ENCODE results near the gene PSME1. TPM values are rescaled to one million over a fixed set of nuclear protein-coding genes. Genes with fewer than 3 reads are reported as not detected.

The PSME1 gene
- total and polyA plus RNA-seq, 2 of the 4 experiments (the other 2 are of a cell fraction), result 42.8 to 106 TPM

DNA sequence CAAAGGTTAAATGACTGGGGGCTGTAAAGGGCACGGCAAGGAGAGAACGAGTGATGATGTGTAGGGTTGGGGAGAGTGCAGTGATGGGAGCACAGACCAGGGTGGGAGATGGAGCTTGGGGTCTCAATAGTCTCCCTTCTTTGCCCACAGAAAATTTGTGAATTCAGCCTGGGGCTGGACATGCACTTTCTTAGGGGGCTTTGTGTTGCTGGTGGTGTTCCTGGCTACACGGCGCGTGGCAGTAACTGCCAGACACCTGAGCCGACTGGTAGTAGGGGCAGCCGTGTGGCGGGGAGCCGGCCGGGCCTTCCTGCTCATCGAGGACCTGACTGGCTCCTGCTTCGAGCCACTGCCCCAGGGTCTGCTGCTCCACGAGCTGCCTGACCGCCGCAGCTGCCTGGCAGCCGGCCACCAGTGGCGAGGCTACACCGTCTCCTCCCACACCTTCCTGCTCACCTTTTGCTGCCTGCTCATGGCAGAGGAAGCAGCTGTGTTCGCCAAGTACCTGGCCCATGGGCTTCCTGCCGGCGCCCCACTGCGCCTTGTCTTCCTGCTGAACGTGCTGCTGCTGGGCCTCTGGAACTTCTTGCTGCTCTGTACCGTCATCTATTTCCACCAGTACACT, 3.8 kb upstream of the PSME1 start:
- Histone ChIP-seq H3K23ac (ENCODE audit: low read depth, low read length) (no peak overlapping the region), H3K36me3 (ENCODE audit: control insufficient read depth, insufficient read depth, low read length) (no peaks in the 10 kb centered on the region), H3K79me1 (ENCODE audit: low read depth in 1 of 2, low read length in 2 of 2) (peaks cover 4 to 10% of the 10 kb centered on the region in 2 experiments; a peak in 3 of 4 replicates), H2BK5ac (ENCODE audit: low read depth, low read length, poor library complexity, severe bottlenecking) (no peak overlapping the region), H2AFZ (replicated peaks; ENCODE audit: low read length, poor library complexity) (no peak overlapping the region), H3K9me1 (ENCODE audit: insufficient read depth, low read length) (peaks cover 5% of the 10 kb centered on the region), H2AK5ac (ENCODE audit: low read depth, low read length) (no peak overlapping the region), H4K8ac (ENCODE audit: low read depth in 2 of 2, low read length in 2 of 2) (no peak overlapping the region), H2BK120ac (ENCODE audit: low read depth, low read length) (no peak overlapping the region), H3K9me3 (ENCODE audit: control insufficient read depth, insufficient read depth, low read length) (no peaks in the 10 kb centered on the region), H4K20me1 (ENCODE audit: insufficient read depth, low read length) (0 out of 2 replicates have a peak, but pooled peaks cover 5% of the 10 kb centered on the region), H4K91ac (ENCODE audit: insufficient read depth, low read depth, low read length) (no peak overlapping the region), H3K4me3 (ENCODE audit: insufficient read depth, low read depth, low read length) (no peak overlapping the region), H3K4ac (ENCODE audit: low read depth, low read length) (no peak overlapping the region), H4K5ac (ENCODE audit: low read depth, low read length) (no peak overlapping the region), H3K18ac (ENCODE audit: low read depth, low read length) (no peak overlapping the region), H3K9ac (ENCODE audit: low read depth, low read length) (no peak overlapping the region), H3K14ac (replicated peaks; ENCODE audit: low read depth, low read length) (no peak overlapping the region), H2AK9ac (replicated peaks; ENCODE audit: low read depth, low read length, poor library complexity) (no peak overlapping the region), H3K27me3 (ENCODE audit: control insufficient read depth, insufficient read depth, low read length) (no peaks in the 10 kb centered on the region), H2BK15ac (ENCODE audit: low read depth, low read length) (no peak overlapping the region), H3K4me2 (ENCODE audit: low read depth, low read length) (no peak overlapping the region), H3K27ac (ENCODE audit: insufficient read depth, low read length) (no peak overlapping the region), H2BK20ac (ENCODE audit: low read depth, low read length) (no peak overlapping the region), H3K56ac (ENCODE audit: extremely low read depth, insufficient read depth, low read length) (no peak overlapping the region), H3K4me1 (ENCODE audit: control insufficient read depth, insufficient read depth, low read length) (peaks cover 8% of the 10 kb centered on the region; the same call in 1 of the 2 replicates)
- TF ChIP-seq, protein P1, sequence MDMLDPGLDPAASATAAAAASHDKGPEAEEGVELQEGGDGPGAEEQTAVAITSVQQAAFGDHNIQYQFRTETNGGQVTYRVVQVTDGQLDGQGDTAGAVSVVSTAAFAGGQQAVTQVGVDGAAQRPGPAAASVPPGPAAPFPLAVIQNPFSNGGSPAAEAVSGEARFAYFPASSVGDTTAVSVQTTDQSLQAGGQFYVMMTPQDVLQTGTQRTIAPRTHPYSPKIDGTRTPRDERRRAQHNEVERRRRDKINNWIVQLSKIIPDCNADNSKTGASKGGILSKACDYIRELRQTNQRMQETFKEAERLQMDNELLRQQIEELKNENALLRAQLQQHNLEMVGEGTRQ (IDR thresholded peaks at IDR 0.05; ENCODE audit: low read depth, low read length), result no peak
- TF ChIP-seq RAD21 (IDR thresholded peaks at IDR 0.05; ENCODE audit: low read length), result no peak
- no peak for TF ChIP-seq MXI1 (IDR thresholded peaks at IDR 0.05; ENCODE audit: borderline replicate concordance, low read depth, low read length)
- no peak for TF ChIP-seq SMC3 (IDR thresholded peaks at IDR 0.05; ENCODE audit: low read depth, low read length)
- TF ChIP-seq POLR2A (IDR thresholded peaks at IDR 0.05; ENCODE audit: low read depth, low read length), result no peak
- TF ChIP-seq, protein P2, sequence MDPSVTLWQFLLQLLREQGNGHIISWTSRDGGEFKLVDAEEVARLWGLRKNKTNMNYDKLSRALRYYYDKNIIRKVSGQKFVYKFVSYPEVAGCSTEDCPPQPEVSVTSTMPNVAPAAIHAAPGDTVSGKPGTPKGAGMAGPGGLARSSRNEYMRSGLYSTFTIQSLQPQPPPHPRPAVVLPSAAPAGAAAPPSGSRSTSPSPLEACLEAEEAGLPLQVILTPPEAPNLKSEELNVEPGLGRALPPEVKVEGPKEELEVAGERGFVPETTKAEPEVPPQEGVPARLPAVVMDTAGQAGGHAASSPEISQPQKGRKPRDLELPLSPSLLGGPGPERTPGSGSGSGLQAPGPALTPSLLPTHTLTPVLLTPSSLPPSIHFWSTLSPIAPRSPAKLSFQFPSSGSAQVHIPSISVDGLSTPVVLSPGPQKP (IDR thresholded peaks at IDR 0.05; ENCODE audit: borderline replicate concordance, low read depth, low read length), result no peak
- TF ChIP-seq BHLHE40 (IDR thresholded peaks at IDR 0.05; ENCODE audit: low read depth, low read length), result no peak
- no peak for TF ChIP-seq MAFK (IDR thresholded peaks at IDR 0.05; ENCODE audit: low read depth, low read length)
- BruUV-seq (replicated peaks), result no TSS peak
- POLR2A ChIA-PET (ENCODE audit: unreplicated experiment), result no interaction called here
- intact Hi-C loops (cut with micrococcal nuclease) (no loop called here), in situ Hi-C loops (cut with MboI; ENCODE audit: low sequenced_read_pairs) (loop anchor here (10.0 to 25.0 kb wide), 3 partner anchors 303 to 1045 kb away; partner anchors contain the start of genes ACIN1, BCL2L2, C14orf119 and PABPN1), dilution Hi-C loops (cut with HindIII; ENCODE audit: low sequenced_read_pairs, unreplicated experiment) (no loop called here)
- CTCF ChIA-PET, result no interaction called here
- 82% methylated on average over 12 of the region's 24 CpGs; no CpG with 5 or more reads in 1 of the 2 experiments for WGBS, 2 experiments (ENCODE audit: extremely low coverage in 2 of 2, insufficient read length in 1 of 2)
- no peak for DNase-seq
- ATAC-seq (ENCODE audit: low read depth), result no peak

Measured in IMR-90 (cell line).